H9 (cell line): Measurements from ENCODE around the gene DPYSL3. TPM values are rescaled to one million over a fixed set of nuclear protein-coding genes. Genes with fewer than 3 reads are reported as not detected.

Experiments used
- DNase-seq: peaks from one replicate; pipeline ENCODE4 v3.0.0-alpha.2; 2017
- H2AFZ ChIP-seq: one replicate; pipeline ENCODE4 v1.6.1; 2013; ENCODE audit warnings: mild to moderate bottlenecking, low read length, control low read depth, moderate library complexity
- H2AK5ac ChIP-seq: 2 replicates; pipeline ENCODE4 v1.6.1; 2013; ENCODE audit warnings: low read length, control low read depth, mixed read lengths; ENCODE audit not compliant: insufficient read length
- H2BK120ac ChIP-seq: one replicate; pipeline ENCODE4 v1.6.1; 2013; ENCODE audit warnings: low read depth, mild to moderate bottlenecking, low read length, control low read depth, inconsistent platforms; ENCODE audit not compliant: poor library complexity, severe bottlenecking
- H2BK12ac ChIP-seq: 2 replicates; pipeline ENCODE4 v1.6.1; 2013; ENCODE audit warnings: low read length, control low read depth, mixed read lengths, low read depth; ENCODE audit not compliant: insufficient read length
- H2BK15ac ChIP-seq: 2 replicates; pipeline ENCODE4 v1.6.1; 2013; ENCODE audit warnings: low read depth, low read length, control low read depth
- H2BK20ac ChIP-seq: one replicate; pipeline ENCODE4 v1.6.1; 2013; ENCODE audit warnings: low read depth, mild to moderate bottlenecking, low read length, control low read depth, inconsistent platforms; ENCODE audit not compliant: poor library complexity, severe bottlenecking
- H2BK5ac ChIP-seq: 2 replicates; pipeline ENCODE4 v1.6.1; 2013; ENCODE audit warnings: low read length, control low read depth, mixed read lengths; ENCODE audit not compliant: insufficient read length
- H3K14ac ChIP-seq: 2 replicates; pipeline ENCODE4 v1.6.1; 2013; ENCODE audit warnings: low read length, control low read depth; ENCODE audit not compliant: insufficient read depth
- H3K18ac ChIP-seq: 2 replicates; pipeline ENCODE4 v1.6.1; 2013; ENCODE audit warnings: low read depth, mild to moderate bottlenecking, mixed read lengths, low read length, control low read depth; ENCODE audit not compliant: insufficient read length
- H3K23ac ChIP-seq: 2 replicates; pipeline ENCODE4 v1.6.1; 2013; ENCODE audit warnings: low read length, control low read depth, mixed read lengths, low read depth; ENCODE audit not compliant: insufficient read length
- H3K23me2 ChIP-seq: 2 replicates; pipeline ENCODE4 v1.6.1; 2013; ENCODE audit warnings: low read depth, mild to moderate bottlenecking, mixed read lengths, low read length, control low read depth; ENCODE audit not compliant: insufficient read length, poor library complexity, severe bottlenecking
- H3K27ac ChIP-seq: 2 replicates; pipeline ENCODE4 v1.5.1; 2013; ENCODE audit warnings: low read length, control low read depth, mixed read lengths, low read depth; ENCODE audit not compliant: insufficient read length
- H3K27me3 ChIP-seq: 2 replicates; pipeline ENCODE4 v1.6.1; 2013; ENCODE audit warnings: low read length, control low read depth, inconsistent platforms; ENCODE audit not compliant: insufficient read depth
- H3K4ac ChIP-seq: 2 replicates; pipeline ENCODE4 v1.6.1; 2013; ENCODE audit warnings: low read depth, mild to moderate bottlenecking, control low read depth, inconsistent platforms, low read length, moderate library complexity
- H3K4me1 ChIP-seq: 2 replicates; pipeline ENCODE4 v1.6.1; 2013; ENCODE audit warnings: low read length, control low read depth, inconsistent platforms; ENCODE audit not compliant: insufficient read depth
- H3K4me2 ChIP-seq: 2 replicates; pipeline ENCODE4 v1.6.1; 2013; ENCODE audit warnings: low read length, control low read depth, mixed read lengths; ENCODE audit not compliant: insufficient read length, insufficient read depth
- H3K56ac ChIP-seq: 2 replicates; pipeline ENCODE4 v1.6.1; 2013; ENCODE audit warnings: low read depth, mild to moderate bottlenecking, mixed read lengths, low read length, control low read depth; ENCODE audit not compliant: insufficient read length
- H3K79me1 ChIP-seq: 2 replicates; pipeline ENCODE4 v1.6.1; 2013; ENCODE audit warnings: low read depth, mild to moderate bottlenecking, moderate library complexity, low read length, control low read depth, inconsistent platforms; ENCODE audit not compliant: insufficient read depth, poor library complexity, severe bottlenecking
- H3K79me2 ChIP-seq: 2 replicates; pipeline ENCODE4 v1.6.1; 2013; ENCODE audit warnings: low read length, control low read depth, inconsistent platforms; ENCODE audit not compliant: insufficient read depth
- H3K9ac ChIP-seq: 2 replicates; pipeline ENCODE4 v1.6.1; 2013; ENCODE audit warnings: low read length, control low read depth, mixed read lengths; ENCODE audit not compliant: insufficient read length; ENCODE audit errors: extremely low read depth
- H3K9me3 ChIP-seq: one replicate; pipeline ENCODE4 v1.6.1; 2013; ENCODE audit warnings: low read depth, low read length, inconsistent platforms; ENCODE audit not compliant: control insufficient read depth
- H3T11ph ChIP-seq: one replicate; pipeline ENCODE4 v1.6.1; 2013; ENCODE audit warnings: mild to moderate bottlenecking, low read length, control low read depth, inconsistent platforms
- H4K20me1 ChIP-seq: one replicate; pipeline ENCODE4 v1.6.1; 2013; ENCODE audit not compliant: control insufficient read depth, insufficient read length, insufficient read depth
- H4K5ac ChIP-seq: 2 replicates; pipeline ENCODE4 v1.6.1; 2013; ENCODE audit warnings: low read depth, mild to moderate bottlenecking, mixed read lengths, low read length, control low read depth; ENCODE audit not compliant: insufficient read length
- H4K8ac ChIP-seq: replicated peaks from 2 replicates; pipeline ENCODE4 v1.6.1; 2013; ENCODE audit warnings: low read length, control low read depth, mixed read lengths, low read depth; ENCODE audit not compliant: insufficient read length
- H4K91ac ChIP-seq: 2 replicates; pipeline ENCODE4 v1.6.1; 2013; ENCODE audit warnings: low read depth, mild to moderate bottlenecking, moderate library complexity, mixed read lengths, low read length, control low read depth; ENCODE audit not compliant: insufficient read length
- H3K27ac Mint-ChIP-seq, 3 experiments: 2 replicates in 2 of 3; 3 replicates in 1 of 3; pipeline ENCODE4 v1.8.0; 2020 to 2021; ENCODE audit warnings: mixed read lengths in 3 of 3, mild to moderate bottlenecking in 1 of 3, moderate library complexity in 1 of 3
- H3K27me3 Mint-ChIP-seq: 2 replicates; pipeline ENCODE4 v1.8.0; 2021; ENCODE audit warnings: low read depth, mild to moderate bottlenecking, moderate library complexity, mixed read lengths
- H3K36me3 Mint-ChIP-seq, 3 experiments: 2 replicates in 2 of 3; 3 replicates in 1 of 3; pipeline ENCODE4 v1.8.0; 2020 to 2021; ENCODE audit warnings: low read depth in 3 of 3, mixed read lengths in 3 of 3; ENCODE audit not compliant: insufficient read depth in 1 of 3
- H3K4me1 Mint-ChIP-seq, 2 experiments: 2 replicates each; pipeline ENCODE4 v1.8.0; 2020; ENCODE audit warnings: mixed read lengths in 2 of 2
- H3K4me3 Mint-ChIP-seq, 2 experiments: 2 replicates in 1 of 2; 3 replicates in 1 of 2; pipeline ENCODE4 v1.8.0; 2020 to 2021; ENCODE audit warnings: mild to moderate bottlenecking in 2 of 2, mixed read lengths in 2 of 2, moderate library complexity in 1 of 2
- H3K9me3 Mint-ChIP-seq, 2 experiments: 2 replicates in 1 of 2; 3 replicates in 1 of 2; pipeline ENCODE4 v1.8.0; 2020; ENCODE audit warnings: mild to moderate bottlenecking in 2 of 2, mixed read lengths in 2 of 2, moderate library complexity in 1 of 2
- WGBS: extraction: QIAGEN DNeasy Blood & Tissue Kit; methylation state at CpG from one replicate; pipeline ENCODE4 v1.1.7; 2013; ENCODE audit warnings: missing lambda C conversion rate, low lambda C conversion rate, mixed read lengths; ENCODE audit not compliant: insufficient read length; ENCODE audit errors: extremely low coverage; 5-methylcytosine and 5-hydroxymethylcytosine counted together
- total RNA-seq: library from RNA; stranded (reverse); gene quantifications from 2 replicates; pipeline ENCODE4 v1.2.1, GENCODE V29; 2021
- TF ChIP-seq, protein P1 (sequence below): fragments of 200-600 bp; sonication (generic); conservative IDR thresholded peaks from 3 replicates; pipeline ENCODE4 v1.8.0; 2021; ENCODE audit warnings: antibody characterized with exemption, mild to moderate bottlenecking

Gene DPYSL3
- total RNA-seq, 1 experiment from 2014 or later, result 515 TPM

DNA sequence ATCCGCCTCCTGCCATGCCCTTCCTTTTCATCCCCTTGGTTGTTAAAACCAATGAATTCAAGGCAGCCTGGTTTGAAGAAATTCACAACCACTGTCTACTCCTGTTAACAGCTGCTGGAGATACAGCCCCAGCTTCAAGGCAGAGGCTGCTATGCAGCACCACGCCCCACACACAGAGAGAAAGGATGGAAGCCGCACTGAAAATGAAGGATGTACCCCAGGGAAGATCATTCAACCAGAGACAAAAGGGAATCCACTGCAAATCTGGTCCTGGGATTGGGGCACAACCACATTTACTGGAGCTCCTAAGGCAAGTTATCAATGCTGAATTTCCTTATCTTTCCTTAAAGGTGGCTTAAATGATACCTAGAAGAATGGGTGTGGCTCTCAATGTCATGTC, 58.7 kb downstream of the DPYSL3 start:
- Histone ChIP-seq H4K20me1 (no peaks in the 10 kb centered on the region), H4K5ac (no peak overlapping the region), H2BK15ac (no peak overlapping the region), H3K27ac (no peak overlapping the region), H3K4me1 (peaks cover 29% of the 10 kb centered on the region), H3K79me1 (peaks cover 7% of the 10 kb centered on the region), H3K9ac (no peak overlapping the region), H3K4me2 (peak overlapping the region; percentile 93), H3K79me2 (peaks cover 56% of the 10 kb centered on the region), H3K18ac (no peak overlapping the region), H3K23ac (no peak overlapping the region), H2BK5ac (no peak overlapping the region), H2BK12ac (no peak overlapping the region), H3K9me3 (no peaks in the 10 kb centered on the region), H3K4ac (no peak overlapping the region), H2BK120ac (no peak overlapping the region), H2AFZ (no peak overlapping the region), H3K27me3 (no peaks in the 10 kb centered on the region), H4K91ac (no peak overlapping the region), H3K14ac (no peak overlapping the region), H4K8ac (no peak overlapping the region), H3K23me2 (peaks cover 29% of the 10 kb centered on the region), H3T11ph (no peak overlapping the region), H3K56ac (no peak overlapping the region), H2BK20ac (no peak overlapping the region), H2AK5ac (no peak overlapping the region)
- peak overlapping the region; percentile 94 to 99 for H3K4me3 Mint-ChIP-seq
- peaks cover 15 to 52% (median 39%) of the 10 kb centered on the region in 3 experiments for H3K36me3 Mint-ChIP-seq
- H3K27me3 Mint-ChIP-seq, result no peaks in the 10 kb centered on the region
- no CpG with 5 or more reads among the region's 3 CpGs for whole genome bisulfite sequencing
- DNase-seq, result no peak
- H3K27ac Mint-ChIP-seq, result peak overlapping the region in 2 of 3 experiments; percentile 76 to 89; a peak in 6 of 7 replicates
- H3K4me1 Mint-ChIP-seq, result peaks cover 75 to 78% of the 10 kb centered on the region in 2 experiments
- peaks cover 0 to 2% of the 10 kb centered on the region in 2 experiments; a peak in 3 of 5 replicates for H3K9me3 Mint-ChIP-seq
- TF ChIP-seq, protein P1, sequence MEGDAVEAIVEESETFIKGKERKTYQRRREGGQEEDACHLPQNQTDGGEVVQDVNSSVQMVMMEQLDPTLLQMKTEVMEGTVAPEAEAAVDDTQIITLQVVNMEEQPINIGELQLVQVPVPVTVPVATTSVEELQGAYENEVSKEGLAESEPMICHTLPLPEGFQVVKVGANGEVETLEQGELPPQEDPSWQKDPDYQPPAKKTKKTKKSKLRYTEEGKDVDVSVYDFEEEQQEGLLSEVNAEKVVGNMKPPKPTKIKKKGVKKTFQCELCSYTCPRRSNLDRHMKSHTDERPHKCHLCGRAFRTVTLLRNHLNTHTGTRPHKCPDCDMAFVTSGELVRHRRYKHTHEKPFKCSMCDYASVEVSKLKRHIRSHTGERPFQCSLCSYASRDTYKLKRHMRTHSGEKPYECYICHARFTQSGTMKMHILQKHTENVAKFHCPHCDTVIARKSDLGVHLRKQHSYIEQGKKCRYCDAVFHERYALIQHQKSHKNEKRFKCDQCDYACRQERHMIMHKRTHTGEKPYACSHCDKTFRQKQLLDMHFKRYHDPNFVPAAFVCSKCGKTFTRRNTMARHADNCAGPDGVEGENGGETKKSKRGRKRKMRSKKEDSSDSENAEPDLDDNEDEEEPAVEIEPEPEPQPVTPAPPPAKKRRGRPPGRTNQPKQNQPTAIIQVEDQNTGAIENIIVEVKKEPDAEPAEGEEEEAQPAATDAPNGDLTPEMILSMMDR, result no peak
